ENCODE results near the gene FRS2.

FRS2 gene

DNA sequence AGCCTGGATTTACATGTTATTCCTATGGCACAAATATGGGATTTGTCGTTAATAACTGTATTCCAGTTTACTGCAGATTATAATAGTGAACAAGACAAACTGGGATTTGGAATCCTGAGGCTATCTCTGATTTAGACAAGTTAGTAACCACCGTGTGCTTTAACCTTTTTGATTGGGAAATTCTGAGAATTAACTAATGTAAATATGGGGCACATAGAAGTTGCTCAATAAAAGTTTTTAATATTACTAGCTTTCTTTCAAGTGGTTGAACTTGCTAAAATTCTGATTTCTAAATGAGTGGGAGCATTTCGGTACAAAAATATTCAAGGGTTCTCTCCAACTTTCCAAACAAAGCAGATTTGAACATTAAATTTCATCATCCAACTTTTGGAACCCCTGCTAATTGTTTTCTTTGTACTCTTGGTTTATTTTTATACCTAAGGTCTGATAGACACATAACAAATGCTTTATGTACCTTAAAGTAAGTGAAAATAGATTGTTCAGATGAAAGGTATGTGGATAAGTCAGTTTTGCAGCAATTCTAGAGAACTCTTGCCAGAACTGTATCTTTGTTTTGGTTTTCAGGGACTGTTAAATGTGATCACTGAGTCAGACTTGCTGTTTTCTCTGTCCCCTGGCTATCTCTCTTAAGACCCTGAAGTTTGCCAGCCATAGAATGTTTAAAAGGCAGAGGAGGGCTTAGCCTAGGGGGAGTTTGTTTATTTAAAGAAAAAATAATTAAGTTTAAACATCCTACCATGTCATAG is 57.5 kb downstream of the FRS2 start:
- TF ChIP-seq, protein P1, sequence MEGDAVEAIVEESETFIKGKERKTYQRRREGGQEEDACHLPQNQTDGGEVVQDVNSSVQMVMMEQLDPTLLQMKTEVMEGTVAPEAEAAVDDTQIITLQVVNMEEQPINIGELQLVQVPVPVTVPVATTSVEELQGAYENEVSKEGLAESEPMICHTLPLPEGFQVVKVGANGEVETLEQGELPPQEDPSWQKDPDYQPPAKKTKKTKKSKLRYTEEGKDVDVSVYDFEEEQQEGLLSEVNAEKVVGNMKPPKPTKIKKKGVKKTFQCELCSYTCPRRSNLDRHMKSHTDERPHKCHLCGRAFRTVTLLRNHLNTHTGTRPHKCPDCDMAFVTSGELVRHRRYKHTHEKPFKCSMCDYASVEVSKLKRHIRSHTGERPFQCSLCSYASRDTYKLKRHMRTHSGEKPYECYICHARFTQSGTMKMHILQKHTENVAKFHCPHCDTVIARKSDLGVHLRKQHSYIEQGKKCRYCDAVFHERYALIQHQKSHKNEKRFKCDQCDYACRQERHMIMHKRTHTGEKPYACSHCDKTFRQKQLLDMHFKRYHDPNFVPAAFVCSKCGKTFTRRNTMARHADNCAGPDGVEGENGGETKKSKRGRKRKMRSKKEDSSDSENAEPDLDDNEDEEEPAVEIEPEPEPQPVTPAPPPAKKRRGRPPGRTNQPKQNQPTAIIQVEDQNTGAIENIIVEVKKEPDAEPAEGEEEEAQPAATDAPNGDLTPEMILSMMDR (IDR thresholded peaks at IDR 0.05; ENCODE audit: unreplicated experiment in 3 of 3), result no peak
- H3K27ac Mint-ChIP-seq, result peak overlapping the region; percentile 64 to 92 (median 77)
- H3K4me1 Mint-ChIP-seq, result peaks cover 16% of the 10 kb centered on the region
- peaks cover 40% of the 10 kb centered on the region for H3K36me3 Mint-ChIP-seq (ENCODE audit: low read depth)
- H3K4me3 Mint-ChIP-seq, result no peak overlapping the region
- H3K27me3 Mint-ChIP-seq (ENCODE audit: low read depth), result no peaks in the 10 kb centered on the region
- H3K9me3 Mint-ChIP-seq, result peaks cover 17% of the 10 kb centered on the region

DNA sequence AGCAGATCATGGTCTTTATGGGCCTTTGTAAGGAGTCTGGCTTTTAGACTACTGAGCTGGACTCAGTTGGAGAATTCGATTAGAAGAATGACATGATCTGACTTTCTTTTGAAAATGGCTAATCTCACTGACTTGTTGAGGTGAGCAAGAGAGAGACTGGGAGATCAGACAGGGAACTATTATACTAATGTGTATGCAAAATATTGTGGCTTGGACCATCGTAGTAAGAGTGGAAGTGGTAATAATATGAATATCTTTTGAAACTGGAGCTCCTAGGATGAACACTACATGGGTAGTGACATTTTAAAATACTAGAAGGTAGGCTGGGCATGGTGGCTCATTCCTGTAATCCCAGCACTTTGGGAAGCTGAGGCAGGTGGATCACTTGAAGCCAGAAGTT is 58.8 kb downstream of the FRS2 start:
- TF ChIP-seq, protein P1 (IDR thresholded peaks at IDR 0.05; ENCODE audit: unreplicated experiment in 3 of 3), result no peak
- H3K27ac Mint-ChIP-seq, result peak overlapping the region; percentile 64 to 92 (median 77)
- peaks cover 7% of the 10 kb centered on the region for H3K9me3 Mint-ChIP-seq
- H3K4me3 Mint-ChIP-seq, result no peak overlapping the region
- H3K27me3 Mint-ChIP-seq (ENCODE audit: low read depth), result no peaks in the 10 kb centered on the region
- H3K4me1 Mint-ChIP-seq, result peaks cover 20% of the 10 kb centered on the region
- peaks cover 35% of the 10 kb centered on the region for H3K36me3 Mint-ChIP-seq (ENCODE audit: low read depth)

DNA sequence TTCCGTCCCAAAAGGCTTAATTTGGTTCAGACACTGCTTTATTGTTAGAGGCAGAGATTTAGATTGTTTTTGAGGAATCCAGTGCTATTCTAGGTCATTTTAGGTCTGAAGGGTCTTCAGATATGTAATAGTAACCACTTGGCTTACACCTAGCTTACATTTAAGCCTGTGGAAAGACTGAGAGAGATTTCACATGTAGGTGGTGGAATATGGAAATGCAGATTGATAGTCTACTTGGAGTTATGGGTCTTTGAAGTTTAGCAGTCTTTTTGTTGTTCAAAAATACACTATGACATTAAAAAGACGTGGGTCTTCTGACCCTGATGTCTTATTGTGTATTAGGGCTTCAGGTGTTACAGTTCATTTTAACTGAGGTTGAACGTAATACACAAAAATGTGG is 63.7 kb downstream of the FRS2 start:
- TF ChIP-seq, protein P1 (IDR thresholded peaks at IDR 0.05; ENCODE audit: unreplicated experiment in 3 of 3), result no peak
- Mint-ChIP-seq H3K27me3 (ENCODE audit: low read depth) (no peaks in the 10 kb centered on the region), H3K36me3 (ENCODE audit: low read depth) (peaks cover 46% of the 10 kb centered on the region), H3K9me3 (peaks cover 5% of the 10 kb centered on the region), H3K27ac (peak overlapping the region; percentile 96 to 99 (median 98)), H3K4me3 (no peak overlapping the region), H3K4me1 (peaks cover 28% of the 10 kb centered on the region)

DNA sequence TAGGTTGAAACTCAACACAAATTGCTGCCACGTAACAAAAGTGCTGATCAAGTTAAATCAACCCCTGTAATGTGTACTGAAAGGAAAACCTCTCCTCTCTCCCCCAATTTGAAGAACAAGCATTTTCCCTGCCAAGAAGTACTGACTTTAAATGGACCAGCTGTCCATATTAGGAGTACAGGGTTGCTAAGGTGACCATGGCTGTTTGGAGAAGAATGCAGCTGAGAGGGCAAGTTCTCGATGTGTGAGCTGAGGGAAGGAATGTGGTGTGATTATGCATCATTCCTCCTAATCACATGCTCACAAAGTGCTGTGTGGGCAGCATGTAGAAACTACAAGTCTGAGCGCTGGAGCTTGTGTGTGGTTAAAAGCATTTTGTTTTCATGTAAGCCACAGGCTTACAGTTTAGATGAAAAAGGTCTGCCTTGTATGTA is 64.2 kb downstream of the FRS2 start:
- TF ChIP-seq, protein P1 (IDR thresholded peaks at IDR 0.05; ENCODE audit: unreplicated experiment in 3 of 3), result no peak
- Mint-ChIP-seq H3K36me3 (ENCODE audit: low read depth) (peaks cover 46% of the 10 kb centered on the region), H3K4me1 (peaks cover 26% of the 10 kb centered on the region), H3K4me3 (peak overlapping the region; percentile 48 to 70 (median 55)), H3K27ac (peak overlapping the region; percentile 96 to 99 (median 98)), H3K27me3 (ENCODE audit: low read depth) (no peaks in the 10 kb centered on the region), H3K9me3 (peaks cover 5% of the 10 kb centered on the region)

DNA sequence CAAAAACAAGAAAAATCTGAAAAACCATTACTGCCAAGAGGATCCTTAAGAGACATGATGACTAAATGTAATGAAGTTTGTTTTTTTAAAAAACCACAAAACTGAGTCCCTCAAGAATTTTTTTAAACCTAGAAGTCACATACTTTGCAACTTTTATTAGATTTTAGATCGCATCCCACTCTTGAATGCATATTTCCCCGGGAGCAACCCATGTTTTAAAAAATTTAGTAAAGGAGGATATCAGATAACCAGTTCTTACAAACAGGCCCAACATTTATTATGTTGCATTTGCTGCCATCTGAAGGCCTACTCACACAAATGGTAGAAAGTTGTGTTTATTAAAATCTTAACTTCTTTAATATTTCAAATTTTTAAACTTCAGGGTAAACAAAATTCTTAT is 70.8 kb downstream of the FRS2 start:
- Mint-ChIP-seq H3K27me3 (ENCODE audit: low read depth) (no peaks in the 10 kb centered on the region), H3K4me3 (no peak overlapping the region), H3K27ac (peak overlapping the region; percentile 10 to 89 (median 43)), H3K9me3 (peaks cover 22% of the 10 kb centered on the region), H3K4me1 (no peaks in the 10 kb centered on the region), H3K36me3 (ENCODE audit: low read depth) (peaks cover 68% of the 10 kb centered on the region)
- TF ChIP-seq, protein P1 (IDR thresholded peaks at IDR 0.05; ENCODE audit: unreplicated experiment in 3 of 3), result no peak

DNA sequence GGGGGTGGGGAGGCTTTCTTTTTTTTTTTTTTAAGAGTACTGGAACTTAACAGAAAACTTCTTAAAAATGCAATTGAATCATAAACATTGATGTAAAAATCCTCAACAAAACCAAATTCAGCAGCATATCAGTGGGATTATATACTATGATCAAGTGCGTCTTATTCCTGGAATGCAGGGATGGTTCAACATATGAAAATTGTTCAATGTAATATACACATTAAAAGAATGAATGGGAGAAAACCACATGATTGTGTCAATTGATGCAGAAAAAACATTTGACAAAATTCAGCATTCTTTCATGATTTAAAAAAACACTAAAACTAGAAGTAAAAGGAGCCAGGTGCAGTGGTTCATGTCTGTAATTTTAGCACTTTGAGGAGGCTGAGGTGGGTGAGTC is 73.9 kb downstream of the FRS2 start:
- Mint-ChIP-seq H3K27ac (no peak overlapping the region), H3K4me3 (no peak overlapping the region), H3K4me1 (no peaks in the 10 kb centered on the region), H3K36me3 (ENCODE audit: low read depth) (peaks cover 54% of the 10 kb centered on the region), H3K27me3 (ENCODE audit: low read depth) (no peaks in the 10 kb centered on the region), H3K9me3 (peaks cover 18% of the 10 kb centered on the region)
- TF ChIP-seq, protein P1 (IDR thresholded peaks at IDR 0.05; ENCODE audit: unreplicated experiment in 3 of 3), result no peak
